CD4-positive, alpha-beta T cell treated with Interleukin-15 for 4 hours (primary cell): Measurements from ENCODE around the gene NRL.
A peak's percentile ranks its signal among the peaks of the same experiment; 100 is the strongest.
"Not testable (repeated sequence)": the region's sequence is repeated elsewhere in the genome, so short reads cannot be mapped to it uniquely, and the experiment has no call there.

Experiments used
- DNase-seq: peaks from one replicate; pipeline ENCODE4 v3.0.0-alpha.2; 2020; ENCODE audit warnings: low spot score

NRL gene

GRCh38 chr14:24051789-24052655 lies 62.7 kb downstream of the NRL start, which contains the start of gene CARMIL3:
Gene CARMIL3, plus strand, starts transcription at chr14:24052009. Its CDS starts 145 bp downstream, at chr14:24052154.
- DNase-seq = peak; percentile 64

- DNase-seq = no peak
Observed at GRCh38 chr14:24051176-24051788, 63.5 kb downstream of the NRL start.

GRCh38 chr14:24050753-24051152 lies 64.0 kb downstream of the NRL start:
- DNase-seq = not testable (repeated sequence)

- not testable (repeated sequence) for DNase-seq
Observed at GRCh38 chr14:24049002-24049401, 65.7 kb downstream of the NRL start.

GRCh38 chr14:24042746-24043145 lies 72.0 kb downstream of the NRL start:
- DNase-seq = no peak

GRCh38 chr14:24040692-24041091 lies 74.1 kb downstream of the NRL start:
- DNase-seq = no peak

GRCh38 chr14:24038686-24039085 lies 76.1 kb downstream of the NRL start:
- DNase-seq = no peak

- DNase-seq = no peak
Observed at GRCh38 chr14:24037658-24038037, 77.1 kb downstream of the NRL start.

- not testable (repeated sequence) for DNase-seq
Observed at GRCh38 chr14:24036963-24037657, 77.6 kb downstream of the NRL start.

- DNase-seq = peak; percentile 72
Observed at GRCh38 chr14:24036169-24036962, 78.4 kb downstream of the NRL start.

- DNase-seq = not testable (repeated sequence)
Observed at GRCh38 chr14:24035769-24036168, 79.0 kb downstream of the NRL start.

- DNase-seq = no peak
Observed at GRCh38 chr14:24032727-24033418, 81.9 kb downstream of the NRL start.

GRCh38 chr14:24031331-24031730 lies 83.4 kb downstream of the NRL start:
- DNase-seq = not testable (repeated sequence)

GRCh38 chr14:24029687-24030086 lies 85.1 kb downstream of the NRL start:
- not testable (repeated sequence) for DNase-seq
